ENCODE data around the gene LRP4. TPM values are rescaled to one million over a fixed set of nuclear protein-coding genes. Genes with fewer than 3 reads are reported as not detected.
A peak's percentile ranks its signal among the peaks of the same experiment; 100 is the strongest.

Gene LRP4
- total RNA-seq, 1 donor from 2014 or later, result 6.6 TPM

DNA sequence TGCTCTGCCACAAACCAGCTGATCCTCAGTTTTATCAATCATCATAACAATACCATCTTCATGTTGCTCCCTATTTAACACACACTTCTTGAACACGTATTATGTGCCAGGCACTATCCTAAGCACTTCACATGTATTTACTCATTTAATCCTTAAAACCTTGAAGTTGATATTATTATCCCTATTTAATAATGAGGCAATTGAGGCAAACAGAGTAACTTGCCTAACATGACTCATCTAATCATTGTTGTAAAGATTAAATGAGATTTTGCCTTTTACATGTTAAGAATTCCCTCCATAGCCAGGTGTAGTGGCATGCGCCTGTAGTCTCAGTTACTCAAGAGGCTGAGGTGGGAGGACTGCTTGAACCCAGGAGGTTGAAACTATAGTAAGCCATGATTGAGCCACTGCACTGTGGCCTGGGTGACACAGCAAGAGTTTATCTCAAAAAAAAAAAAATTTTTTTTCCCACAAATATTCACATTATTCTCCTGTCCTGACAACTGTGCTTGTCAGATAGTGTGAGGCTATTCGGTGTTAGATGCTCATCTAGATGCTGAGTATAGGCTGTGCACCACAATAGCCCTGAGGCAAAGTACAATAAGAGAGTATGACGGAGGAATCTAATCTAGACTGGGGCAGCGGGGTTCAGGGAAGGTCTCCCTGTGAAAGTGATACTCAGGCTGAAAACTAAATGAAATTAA, 85.7 kb downstream of the LRP4 start:
- no peaks in the 10 kb centered on the region for H3K27me3 ChIP-seq (ENCODE audit: low read depth)
- no peak overlapping the region for H3K4me3 ChIP-seq
- no peaks in the 10 kb centered on the region for H3K9me3 ChIP-seq
- intact Hi-C loops (cut with DNase I), result no loop called here
- H3K36me3 ChIP-seq, result no peaks in the 10 kb centered on the region
- ATAC-seq (no peak), DNase-seq (no peak)
- no peak overlapping the region for H3K27ac ChIP-seq
- TF ChIP-seq, protein P1, sequence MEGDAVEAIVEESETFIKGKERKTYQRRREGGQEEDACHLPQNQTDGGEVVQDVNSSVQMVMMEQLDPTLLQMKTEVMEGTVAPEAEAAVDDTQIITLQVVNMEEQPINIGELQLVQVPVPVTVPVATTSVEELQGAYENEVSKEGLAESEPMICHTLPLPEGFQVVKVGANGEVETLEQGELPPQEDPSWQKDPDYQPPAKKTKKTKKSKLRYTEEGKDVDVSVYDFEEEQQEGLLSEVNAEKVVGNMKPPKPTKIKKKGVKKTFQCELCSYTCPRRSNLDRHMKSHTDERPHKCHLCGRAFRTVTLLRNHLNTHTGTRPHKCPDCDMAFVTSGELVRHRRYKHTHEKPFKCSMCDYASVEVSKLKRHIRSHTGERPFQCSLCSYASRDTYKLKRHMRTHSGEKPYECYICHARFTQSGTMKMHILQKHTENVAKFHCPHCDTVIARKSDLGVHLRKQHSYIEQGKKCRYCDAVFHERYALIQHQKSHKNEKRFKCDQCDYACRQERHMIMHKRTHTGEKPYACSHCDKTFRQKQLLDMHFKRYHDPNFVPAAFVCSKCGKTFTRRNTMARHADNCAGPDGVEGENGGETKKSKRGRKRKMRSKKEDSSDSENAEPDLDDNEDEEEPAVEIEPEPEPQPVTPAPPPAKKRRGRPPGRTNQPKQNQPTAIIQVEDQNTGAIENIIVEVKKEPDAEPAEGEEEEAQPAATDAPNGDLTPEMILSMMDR (IDR thresholded peaks at IDR 0.05), result no peak
- H3K4me1 ChIP-seq, result peaks cover 4% of the 10 kb centered on the region

- Histone ChIP-seq H3K4me3 (no peak overlapping the region), H3K27me3 (ENCODE audit: low read depth) (no peaks in the 10 kb centered on the region), H3K9me3 (no peaks in the 10 kb centered on the region), H3K27ac (no peak overlapping the region), H3K36me3 (no peaks in the 10 kb centered on the region), H3K4me1 (peaks cover 24% of the 10 kb centered on the region)
- intact Hi-C loops (cut with DNase I), result no loop called here
- DNase-seq (no peak), ATAC-seq (no peak)
- TF ChIP-seq, protein P1 (IDR thresholded peaks at IDR 0.05), result no peak
Observed at GRCh38 chr11:46827995-46828394, 90.4 kb downstream of the LRP4 start.

GRCh38 chr11:46826310-46827044, 91.9 kb downstream of the LRP4 start:
- TF ChIP-seq, protein P1 (IDR thresholded peaks at IDR 0.05), result peak; percentile 25
- H3K4me1 ChIP-seq, result peaks cover 24% of the 10 kb centered on the region
- DNase-seq (peak; percentile 91), ATAC-seq (peak; percentile 99 to 100)
- H3K9me3 ChIP-seq, result no peaks in the 10 kb centered on the region
- no peaks in the 10 kb centered on the region for H3K36me3 ChIP-seq
- H3K4me3 ChIP-seq, result peak overlapping the region; percentile 64
- H3K27me3 ChIP-seq (ENCODE audit: low read depth), result no peaks in the 10 kb centered on the region
- H3K27ac ChIP-seq, result peak overlapping the region; percentile 39
- intact Hi-C loops (cut with DNase I), result no loop called here

- DNase-seq (no peak), ATAC-seq (no peak)
- peaks cover 61% of the 10 kb centered on the region for H3K36me3 ChIP-seq
- H3K9me3 ChIP-seq, result no peaks in the 10 kb centered on the region
- H3K4me3 ChIP-seq, result no peak overlapping the region
- no peaks in the 10 kb centered on the region for H3K4me1 ChIP-seq
- intact Hi-C loops (cut with DNase I), result no loop called here
- TF ChIP-seq, protein P1 (IDR thresholded peaks at IDR 0.05), result peak; percentile 20
- H3K27ac ChIP-seq, result no peak overlapping the region
- H3K27me3 ChIP-seq (ENCODE audit: low read depth), result no peaks in the 10 kb centered on the region
Observed at GRCh38 chr11:46808799-46809431, 109.4 kb downstream of the LRP4 start.

Other genes with a start within 250 kb of the LRP4 start
- gene ARHGAP1, start 217.9 kb downstream of the LRP4 start, total RNA-seq, result 67.4 TPM
- gene ZNF408, start 217.5 kb downstream of the LRP4 start, total RNA-seq, result 8.6 TPM
- not detected for gene F2, start 199.3 kb downstream of the LRP4 start, total RNA-seq
- gene CKAP5, start 72.3 kb downstream of the LRP4 start, total RNA-seq, result 59.7 TPM
- gene CSTPP1, start 18.2 kb upstream of the LRP4 start, total RNA-seq, result 32.8 TPM

All from lower lobe of right lung (tissue), 2 donors.